H54 (cell line): ENCODE data around the gene MBOAT1.

ENCODE experiments used
- DNase-seq: peaks from one replicate; pipeline ENCODE4 v3.0.0; 2011; ENCODE audit warnings: low spot score, mixed read lengths; ENCODE audit not compliant: insufficient read length
- FAIRE-seq: peaks from 3 replicates; lab custom pipeline; 2011; peaks lifted over from hg19 to GRCh38; lab: Jason Lieb, UNC
- POLR2A ChIP-seq: IDR thresholded peaks from 2 replicates; pipeline ENCODE4 v1.6.1; 2011; ENCODE audit warnings: low read depth, mild to moderate bottlenecking, low read length

The MBOAT1 gene

DNA sequence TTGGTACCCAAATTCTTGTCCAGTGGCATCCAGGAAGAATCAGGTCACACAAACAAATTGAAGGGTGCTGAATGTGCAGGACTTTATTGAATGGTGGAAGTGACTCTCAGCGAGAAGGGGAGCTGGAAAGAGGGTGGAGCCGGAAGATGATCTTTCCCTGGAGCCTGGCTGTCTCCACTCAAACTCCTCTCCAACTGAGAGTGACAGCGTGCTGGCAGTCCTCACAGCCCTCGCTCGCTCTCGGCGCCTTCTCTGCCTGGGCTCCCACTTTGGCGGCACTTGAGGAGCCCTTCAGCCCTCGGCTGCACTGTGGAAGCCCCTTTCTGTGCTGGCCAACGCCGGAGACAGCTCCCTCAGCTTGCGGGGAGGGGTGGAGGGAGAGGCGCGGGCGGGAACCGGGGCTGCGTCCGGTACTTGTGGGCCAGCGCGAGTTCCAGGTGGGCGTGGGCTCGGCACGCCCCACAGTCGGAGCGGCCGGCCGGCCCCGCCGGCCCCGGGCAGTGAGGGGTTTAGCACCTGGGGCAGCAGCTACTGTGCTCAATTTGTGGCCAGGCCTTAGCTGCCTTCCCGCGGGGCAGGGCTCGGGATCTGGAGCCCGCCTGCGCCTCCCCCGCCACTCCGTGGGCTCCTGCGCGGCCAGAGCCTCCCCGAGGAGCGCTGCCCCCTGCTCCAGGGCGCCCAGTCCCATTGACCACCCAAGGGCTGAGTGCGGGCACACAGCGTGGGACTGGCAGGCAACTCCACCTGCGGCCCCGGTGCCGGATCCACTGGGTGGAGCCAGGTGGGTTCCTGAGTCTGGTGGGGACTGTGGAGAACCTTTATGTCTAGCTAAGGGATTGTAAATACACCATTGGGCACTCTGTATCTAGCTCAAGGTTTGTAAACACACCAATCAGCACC, 26.7 kb upstream of the MBOAT1 start:
- no peak for DNase-seq
- FAIRE-seq: no peak
- TF ChIP-seq POLR2A: no peak

DNA sequence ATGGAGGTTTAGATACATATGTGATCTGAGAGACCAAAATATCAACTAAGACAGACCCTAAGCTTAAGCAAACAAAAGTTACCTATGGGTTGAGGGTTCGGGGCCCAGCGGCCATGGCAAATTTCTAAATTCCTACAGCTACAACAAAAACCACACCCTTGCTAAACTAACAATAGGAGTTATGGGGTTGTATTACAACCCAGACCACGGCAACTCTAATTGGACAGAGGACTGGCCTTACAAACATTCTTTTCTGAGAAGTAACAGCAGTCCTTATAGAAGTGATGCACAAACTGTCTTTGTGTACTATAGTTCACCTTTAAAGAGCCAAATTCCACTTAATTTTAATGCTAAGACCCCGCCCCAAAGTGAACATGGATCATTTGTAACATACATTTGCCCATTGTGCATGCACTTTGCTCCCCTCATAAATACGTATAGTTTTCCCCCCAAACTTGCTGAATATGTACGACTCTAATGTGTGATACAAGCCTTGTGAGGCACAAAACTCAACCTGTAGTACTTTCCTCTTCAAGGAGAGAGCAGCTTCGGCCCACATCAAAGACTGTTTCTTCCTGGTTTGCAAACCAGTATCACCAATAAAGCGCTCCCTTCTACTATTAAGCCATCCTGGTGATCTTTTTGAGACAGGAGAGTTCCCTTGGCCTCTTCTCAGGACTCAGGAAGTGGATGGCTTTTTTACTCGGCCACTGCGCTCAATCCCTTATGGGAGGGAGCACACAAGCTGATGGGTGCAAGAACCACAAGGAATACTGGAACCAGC, 25.6 kb upstream of the MBOAT1 start:
- DNase-seq: no peak
- FAIRE-seq: no peak
- TF ChIP-seq POLR2A: no peak

DNA sequence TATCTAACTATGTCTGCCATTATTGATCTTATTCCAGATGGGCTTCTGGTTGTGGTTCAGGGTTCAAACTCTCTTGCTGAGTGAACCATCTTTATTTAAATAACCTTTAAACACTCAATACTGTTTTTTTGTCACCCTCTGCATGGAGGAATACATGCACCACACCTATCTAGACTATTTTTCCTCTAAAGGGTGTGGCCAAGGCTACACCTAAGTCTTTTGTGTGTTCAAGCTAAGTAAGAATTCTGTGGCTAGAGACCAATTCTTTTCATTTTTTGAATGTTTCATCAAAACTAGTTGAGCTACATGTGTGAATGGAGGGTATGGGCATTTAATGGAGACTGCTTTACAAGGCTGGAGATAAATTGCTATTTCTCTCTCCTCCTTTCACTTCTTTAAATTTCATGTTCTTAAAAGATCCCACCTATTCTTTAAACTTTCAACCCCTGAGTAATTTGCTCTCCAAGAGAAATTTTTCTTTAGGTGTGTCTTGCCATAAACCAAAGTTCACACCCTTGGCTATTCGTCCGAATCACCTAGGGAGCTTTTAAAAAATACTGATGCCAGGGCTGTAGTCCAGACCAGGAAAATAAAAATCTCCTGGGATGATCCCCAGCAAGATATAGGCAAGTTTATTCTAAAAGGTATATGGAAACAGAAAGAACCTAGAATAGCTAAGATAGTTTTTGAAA, 24.8 kb upstream of the MBOAT1 start:
- no peak for TF ChIP-seq POLR2A
- FAIRE-seq (no peak), DNase-seq (no peak)

DNA sequence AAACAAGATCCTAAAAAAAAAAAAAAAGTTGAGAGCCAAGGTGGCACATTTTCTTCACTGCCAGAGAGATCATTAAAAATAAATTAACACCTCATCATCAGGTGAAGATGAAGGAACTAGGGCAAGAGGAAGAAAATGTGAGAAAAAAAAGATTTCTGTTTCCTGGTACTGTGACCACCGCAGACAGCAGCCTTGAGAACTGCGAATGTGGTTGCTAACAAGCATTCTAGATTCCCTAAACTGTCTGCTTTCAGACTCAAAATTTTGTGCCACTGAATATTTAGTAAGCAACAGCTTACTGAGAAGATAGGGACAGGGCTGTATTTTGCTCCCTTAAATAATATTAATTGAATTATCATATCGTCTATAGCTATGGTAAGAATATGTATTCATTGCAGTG, 24.1 kb upstream of the MBOAT1 start:
- FAIRE-seq: no peak
- no peak for TF ChIP-seq POLR2A

DNA sequence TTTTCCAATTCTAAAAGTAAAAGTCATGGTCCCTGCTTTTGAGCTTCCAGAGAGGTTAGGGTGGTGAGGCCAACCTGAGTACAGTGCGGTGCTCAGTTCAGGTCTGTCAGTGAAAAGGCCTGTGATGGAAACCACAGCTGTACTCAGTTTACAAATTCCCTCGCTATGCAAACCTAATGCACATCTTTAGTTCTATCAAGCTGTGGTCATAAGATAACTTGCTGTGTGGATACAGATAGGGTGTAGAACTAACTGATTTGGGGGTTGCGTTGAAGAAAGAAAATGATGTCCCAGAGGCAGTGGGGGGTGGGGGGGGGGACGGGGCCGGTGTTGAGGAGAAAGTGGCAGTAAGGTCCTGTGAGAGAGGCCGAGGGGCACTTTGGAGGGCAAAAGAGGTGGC, 22.8 kb upstream of the MBOAT1 start:
- DNase-seq: no peak
- no peak for FAIRE-seq
- no peak for TF ChIP-seq POLR2A

More for the DNA sequence above, 24.1 kb upstream of the MBOAT1 start:
- no peak for DNase-seq

DNA sequence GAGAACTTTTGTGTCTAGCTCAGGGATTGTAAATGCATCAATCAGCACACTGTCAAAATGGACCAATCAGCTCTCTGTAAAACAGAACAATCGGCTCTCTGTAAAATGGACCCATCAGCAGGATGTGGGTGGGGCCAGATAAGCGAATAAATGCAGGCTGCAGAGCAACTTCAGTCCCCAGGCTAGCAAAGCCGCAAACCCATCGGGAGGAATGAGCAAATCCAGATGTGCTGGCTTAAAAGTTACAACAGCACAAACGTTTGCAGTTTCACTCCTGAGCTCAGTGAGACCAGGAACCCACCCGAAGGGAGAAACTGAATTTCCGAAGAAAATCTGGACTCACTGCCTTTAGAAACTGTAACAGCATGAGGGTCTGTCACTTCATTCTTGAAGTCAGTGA, 21.9 kb upstream of the MBOAT1 start:
- no peak for DNase-seq
- no peak for TF ChIP-seq POLR2A
- no peak for FAIRE-seq

DNA sequence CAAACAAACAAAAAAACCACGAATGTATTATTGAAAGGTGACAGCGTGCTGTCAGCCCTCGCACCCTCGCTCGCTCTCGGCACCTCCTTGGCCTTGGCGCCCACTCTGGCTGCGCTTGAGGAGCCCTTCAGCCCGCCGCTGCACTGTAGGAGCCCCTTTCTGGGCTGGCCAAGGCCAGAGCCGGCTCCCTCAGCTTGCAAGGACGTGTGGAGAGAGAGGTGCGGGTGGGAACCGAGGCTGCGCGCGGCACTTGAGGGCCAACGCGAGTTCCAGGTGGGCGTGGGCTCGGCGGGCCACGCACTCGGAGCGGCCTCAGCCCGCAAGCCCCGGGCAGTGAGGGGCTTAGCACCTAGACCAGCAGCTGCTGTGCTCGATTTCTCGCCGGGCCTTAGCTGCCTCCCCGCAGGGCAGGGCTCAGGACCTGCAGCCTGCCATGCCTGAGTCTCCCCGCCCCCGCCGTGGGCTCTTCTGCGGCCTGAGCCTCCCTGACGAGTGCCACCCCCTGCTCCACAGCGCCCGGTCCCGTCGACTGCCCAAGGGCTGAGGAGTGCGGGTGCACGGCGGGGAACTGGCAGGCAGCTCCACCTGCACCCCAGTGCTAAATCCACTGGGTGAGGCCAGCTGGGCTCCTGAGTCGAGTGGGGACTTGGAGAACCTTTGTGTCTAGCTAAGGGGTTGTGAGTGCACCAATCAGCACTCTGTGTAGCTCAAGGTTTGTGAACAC, 20.9 kb upstream of the MBOAT1 start:
- DNase-seq (no peak), FAIRE-seq (no peak)
- TF ChIP-seq POLR2A: no peak

DNA sequence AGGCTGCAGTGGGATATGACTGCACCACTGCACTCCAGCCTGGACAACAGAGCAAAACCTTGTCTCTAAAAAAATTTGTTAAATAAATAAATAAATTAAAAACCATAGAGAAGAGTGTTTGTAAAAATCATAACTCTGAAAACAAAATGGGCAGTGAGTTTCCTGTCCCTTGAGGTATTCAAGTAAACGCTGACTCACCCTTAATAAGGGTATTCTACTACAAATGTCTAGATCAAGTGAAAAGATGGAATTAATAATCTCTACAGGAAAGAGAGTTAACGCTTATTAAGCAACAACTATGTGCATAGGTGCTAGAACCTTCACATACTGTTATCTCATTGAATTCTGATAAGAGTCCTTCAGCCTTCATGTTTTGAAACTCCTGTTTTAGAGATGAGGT, 19.9 kb upstream of the MBOAT1 start:
- FAIRE-seq: no peak
- no peak for TF ChIP-seq POLR2A
- no peak for DNase-seq

DNA sequence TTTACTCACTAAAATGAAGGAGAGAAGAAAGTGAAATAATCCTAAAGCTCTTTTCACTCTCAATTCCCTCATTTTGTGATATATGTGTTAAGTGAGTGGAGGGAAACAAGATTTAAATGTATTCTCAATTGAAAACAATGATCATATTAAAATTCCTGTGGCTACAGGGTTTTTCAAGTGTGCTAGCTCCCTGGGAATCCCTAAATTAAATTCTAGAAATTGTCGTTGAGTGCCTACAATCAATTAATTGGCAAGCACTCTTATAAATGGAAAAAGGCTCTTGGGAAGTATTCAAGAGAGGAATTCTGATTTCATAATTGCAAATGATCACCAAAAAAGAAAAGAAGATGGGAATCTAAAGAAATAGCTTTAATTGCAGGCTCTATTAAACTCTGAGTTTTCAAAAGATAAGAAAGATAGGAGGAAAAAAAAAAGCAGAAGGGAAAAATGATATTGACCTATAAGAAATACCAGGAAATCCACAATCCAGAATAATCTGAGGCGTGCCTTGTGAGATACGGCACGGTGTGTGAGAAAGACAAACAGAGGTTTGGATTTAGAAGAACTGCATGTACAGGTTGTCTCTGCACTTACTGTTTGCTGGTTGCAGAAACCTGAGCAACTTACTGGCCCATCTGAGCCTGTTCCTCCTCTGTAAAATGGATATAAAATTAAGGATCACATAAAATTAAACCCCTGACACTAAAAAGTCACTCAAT, 18.3 kb upstream of the MBOAT1 start:
- FAIRE-seq: no peak
- DNase-seq: no peak
- TF ChIP-seq POLR2A: no peak

DNA sequence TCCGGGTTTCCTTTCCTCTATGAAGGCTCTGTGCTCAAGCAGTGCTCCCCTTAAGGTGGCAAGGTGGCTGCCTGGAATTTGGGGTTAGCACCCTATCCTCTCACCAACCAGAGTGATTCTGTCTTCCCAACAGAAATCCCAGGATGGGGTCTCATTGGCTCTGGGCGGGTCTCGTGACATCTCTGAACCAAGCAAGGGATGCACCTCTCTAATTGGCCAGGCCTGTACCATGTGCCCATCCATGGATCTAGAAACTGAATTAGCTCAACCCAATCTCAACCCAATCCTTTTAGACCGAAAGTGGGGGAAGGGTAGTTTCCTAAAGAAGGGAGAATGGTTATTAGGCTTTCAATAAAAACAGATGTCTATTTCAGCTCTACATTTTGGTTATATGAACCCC, 17.6 kb upstream of the MBOAT1 start:
- DNase-seq: no peak
- no peak for TF ChIP-seq POLR2A
- FAIRE-seq: no peak

DNA sequence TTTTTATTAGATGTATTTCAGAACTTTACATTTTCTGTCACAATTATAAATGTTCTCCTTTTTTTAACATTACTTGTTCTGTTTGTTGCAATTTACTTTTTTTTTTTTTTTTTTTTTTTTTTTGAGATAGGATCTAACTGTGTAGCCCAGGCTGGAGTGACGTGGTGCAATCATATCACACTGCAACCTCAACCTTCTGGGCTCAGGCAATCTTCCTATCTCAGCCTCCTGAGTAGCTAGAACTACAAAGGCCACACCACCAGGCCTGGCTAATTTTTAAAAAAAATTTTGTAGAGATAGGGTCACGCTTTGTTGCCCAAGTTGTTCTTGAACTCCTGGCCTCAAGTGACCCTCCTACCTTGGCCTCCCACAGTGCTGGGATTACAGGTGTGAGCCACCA, 15.1 kb upstream of the MBOAT1 start:
- DNase-seq (no peak), FAIRE-seq (no peak)
- no peak for TF ChIP-seq POLR2A

DNA sequence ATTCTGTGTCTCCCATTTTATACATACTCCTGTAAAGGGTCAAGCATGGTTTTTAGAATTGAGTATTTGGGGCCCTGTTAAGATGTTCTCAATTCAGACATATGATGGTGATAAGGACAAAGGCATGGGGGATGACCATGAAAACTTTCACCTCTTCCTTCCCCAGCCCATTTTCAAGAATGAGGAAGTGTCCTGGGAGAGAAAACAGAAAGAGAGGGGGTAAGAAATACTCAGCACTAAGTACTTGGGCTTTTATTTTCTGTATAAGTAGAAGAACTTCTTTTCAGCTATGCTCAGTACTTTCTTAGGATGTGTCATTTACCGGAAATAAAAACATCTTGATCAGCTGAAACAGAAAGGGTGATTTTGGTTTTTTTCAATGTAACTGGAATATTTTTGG, 10.9 kb upstream of the MBOAT1 start:
- no peak for DNase-seq
- no peak for TF ChIP-seq POLR2A
- FAIRE-seq: no peak

DNA sequence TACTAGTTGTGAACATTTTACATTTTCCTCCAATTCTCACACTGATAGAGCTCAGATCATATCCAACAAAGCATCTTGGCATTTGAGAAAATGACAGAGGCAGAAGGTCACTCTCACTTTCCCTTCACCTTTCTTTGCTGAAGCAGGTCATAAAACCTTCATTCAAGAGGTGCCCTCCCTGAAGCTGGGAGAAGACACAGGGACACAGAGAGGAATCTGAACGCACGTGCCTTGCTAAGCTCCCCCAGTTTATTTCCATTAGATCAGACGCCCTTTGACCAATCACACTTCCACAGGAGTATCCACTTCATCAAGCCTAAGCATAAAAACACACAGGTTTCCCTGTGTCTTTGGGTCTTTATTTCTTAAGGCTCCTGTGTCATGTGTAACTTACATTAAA, 9.2 kb upstream of the MBOAT1 start:
- FAIRE-seq (no peak), DNase-seq (no peak)
- no peak for TF ChIP-seq POLR2A
